Heart left ventricle (tissue), 16 donors: ENCODE data around the gene RRAS. TPM values are rescaled to one million over a fixed set of nuclear protein-coding genes. Genes with fewer than 3 reads are reported as not detected.

Experiments
- ATAC-seq, 4 donors: fragments of 200-7000 bp; cut with Tn5 transposase; one replicate each; pipeline ENCODE4 v1.9.1; 2020 to 2022; ENCODE audit warnings: moderate library complexity in 4 of 4, mild to moderate bottlenecking in 3 of 4, moderate number of reproducible peaks in 1 of 4
- DNase-seq, 5 donors: peaks; one replicate each; pipeline ENCODE4 v3.0.0-alpha.2; 2020
- H3K27ac ChIP-seq, 12 donors: fragments of 200-600 bp; sonication (generic) in 4 of 12; one replicate each; pipeline versions ENCODE4 v1.5.0 to v1.8.0; 2016 to 2022; ENCODE audit warnings: mild to moderate bottlenecking in 2 of 12
- H3K27me3 ChIP-seq, 9 donors: fragments of 200-600 bp; sonication (generic) in 2 of 9; one replicate each; pipeline versions ENCODE4 v1.5.1 to v1.8.0; 2016 to 2022; ENCODE audit warnings: mild to moderate bottlenecking in 3 of 9
- H3K36me3 ChIP-seq, 9 donors: fragments of 200-600 bp; sonication (generic) in 2 of 9; one replicate each; pipeline versions ENCODE4 v1.5.0 to v1.8.0; 2018 to 2022; ENCODE audit warnings: mild to moderate bottlenecking in 2 of 9
- H3K4me1 ChIP-seq, 12 donors: fragments of 200-600 bp; sonication (generic) in 4 of 12; one replicate each; pipeline versions ENCODE4 v1.5.0 to v1.8.0; 2016 to 2022; ENCODE audit warnings: mild to moderate bottlenecking in 3 of 12
- H3K4me3 ChIP-seq, 12 donors: fragments of 200-600 bp; sonication (generic) in 4 of 12; one replicate each; pipeline versions ENCODE4 v1.5.0 to v1.8.0; 2017 to 2022; ENCODE audit warnings: mild to moderate bottlenecking in 9 of 12, moderate library complexity in 4 of 12
- H3K9me3 ChIP-seq, 12 donors: fragments of 200-600 bp; sonication (generic) in 4 of 12; one replicate each; pipeline versions ENCODE4 v1.5.0 to v1.8.0; 2016 to 2022; ENCODE audit warnings: mild to moderate bottlenecking in 1 of 12
- POLR2A ChIP-seq, 2 donors: fragments of 450-650 bp; IDR thresholded peaks; one replicate each; pipeline ENCODE4 v1.6.1; 2017; ENCODE audit warnings: antibody characterized with exemption in 2 of 2, mild to moderate bottlenecking in 2 of 2, moderate library complexity in 2 of 2
- WGBS, 4 donors: extraction: QIAGEN DNeasy Blood & Tissue Kit in 2 of 4; methylation state at CpG; one replicate each; pipeline versions ENCODE4 v1.1.5 to v1.1.7; 2013 to 2018; 5-methylcytosine and 5-hydroxymethylcytosine counted together
- intact Hi-C, 10 donors: fragments of 100-400 bp; cut with DNase I; formaldehyde crosslinking; loops; one replicate each; pipeline versions ENCODE4 v1.11.1 to v1.14.2; 2022
- polyA plus RNA-seq, 2 donors: library from polyadenylated mRNA; stranded (reverse); fragments of 200-250 nt; gene quantifications; one replicate each; pipeline ENCODE4 v1.2.3, GENCODE V29; 2013
- total RNA-seq, 9 donors: library from RNA; depleted of rRNA in 2 of 9; stranded (reverse); fragments of >200 nt in 2 of 9; fragmentation: NEBNext Ultra II Directional in 3 of 9; extraction: Animal tissue kit (Norgen Biotek cat#: 25700) in 3 of 9; gene quantifications; one replicate each; pipeline versions ENCODE4 v1.1.0 to v1.2.4, GENCODE V29; 2016 to 2023
- TF ChIP-seq, protein P1 (sequence below), 12 donors: fragments of 200-600 bp; sonication (generic) in 4 of 12; IDR thresholded peaks; one replicate each; pipeline versions ENCODE4 v1.5.0 to v1.8.0; 2018 to 2022; ENCODE audit warnings: antibody characterized with exemption in 12 of 12, mild to moderate bottlenecking in 5 of 12
- donor health status: ischemic (EF 13 %, LVEDD 7.1; RV severe dilation, severe dysfunction).
- donor health status: healthy with polysubstance abuse.
- donor health status: DM: no; HTN: yes; CAD: no.
- donor health status: DM: no; HTN: no; CAD: no.
- donor health status: ischemic (EF 25% LVEDD 6.9; RV normal size, moderate dysfunction).
- donor health status: ischemic (EF 25% LVEDD 5.7; RV mildly dilated, moderate dysfunction).
- donor health status: healthy.
- donor health status: DM: yes; HTN: yes; CAD: no.
- donor health status: ischemic (EF 35%, LVEDD 5.7; RV mildly dilated, moderate dysfunction).
- donor health status: nonischemic (EF 11% LVEDD 7.7; RV severe dilation, severe dysfunction).
- donor health status: DM: yes; HTN: yes; CAD: no.
- donor health status: PGD.
- donor health status: ischemic (EF 29% LVEDD 5.4; RV normal size, mild dysfunction).
- donor health status: nonischemic (EF 23%, LVEDD 6.1; RV moderate dilation, normal function).

The RRAS gene
- total and polyA plus RNA-seq, 11 donors = 64.4 to 177 (median 112) TPM

DNA sequence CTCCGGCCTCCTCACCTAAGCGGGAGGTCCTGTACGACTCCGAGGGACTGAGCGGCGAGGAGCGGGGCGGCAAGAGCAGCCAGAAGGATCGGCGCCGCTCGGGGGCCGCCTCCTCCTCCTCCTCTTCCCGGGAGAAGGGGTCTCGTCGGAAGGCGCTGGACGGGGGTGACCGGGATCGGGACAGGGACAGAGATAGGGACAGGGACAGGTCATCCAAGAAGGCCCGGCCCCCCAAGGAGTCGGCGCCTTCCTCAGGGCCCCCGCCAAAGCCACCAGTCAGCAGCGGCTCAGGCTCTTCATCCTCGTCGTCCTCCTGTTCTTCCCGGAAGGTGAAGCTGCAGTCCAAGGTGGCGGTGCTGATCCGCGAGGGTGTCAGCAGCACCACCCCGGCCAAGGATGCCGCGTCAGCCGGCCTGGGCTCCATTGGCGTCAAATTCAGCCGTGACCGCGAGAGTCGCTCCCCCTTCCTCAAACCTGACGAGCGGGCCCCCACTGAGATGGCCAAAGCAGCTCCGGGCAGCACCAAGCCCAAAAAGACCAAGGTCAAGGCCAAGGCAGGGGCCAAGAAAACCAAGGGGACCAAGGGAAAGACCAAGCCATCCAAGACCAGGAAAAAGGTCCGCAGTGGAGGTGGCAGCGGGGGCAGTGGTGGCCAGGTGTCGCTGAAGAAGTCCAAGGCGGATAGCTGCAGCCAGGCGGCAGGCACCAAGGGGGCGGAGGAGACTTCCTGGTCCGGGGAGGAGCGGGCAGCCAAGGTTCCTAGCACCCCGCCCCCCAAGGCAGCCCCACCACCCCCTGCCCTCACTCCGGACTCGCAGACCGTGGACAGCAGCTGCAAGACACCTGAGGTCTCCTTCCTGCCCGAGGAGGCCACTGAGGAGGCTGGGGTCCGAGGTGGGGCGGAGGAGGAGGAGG lies 12.9 kb upstream of the RRAS start:
- Histone ChIP-seq H3K27me3 (no peaks in the 10 kb centered on the region), H3K4me1 (no peaks in the 10 kb centered on the region), H3K9me3 (no peaks in the 10 kb centered on the region), H3K27ac (no peak overlapping the region), H3K36me3 (peaks cover 0 to 94% (median 88%) of the 10 kb centered on the region in 9 donors), H3K4me3 (no peak overlapping the region)
- intact Hi-C loops = no loop called here
- 94 to 95% (median 95%) methylated on average over 43 to 58 of the region's 58 CpGs for WGBS, 4 donors
- DNase-seq (no peak), ATAC-seq (no peak)
- TF ChIP-seq, protein P1, sequence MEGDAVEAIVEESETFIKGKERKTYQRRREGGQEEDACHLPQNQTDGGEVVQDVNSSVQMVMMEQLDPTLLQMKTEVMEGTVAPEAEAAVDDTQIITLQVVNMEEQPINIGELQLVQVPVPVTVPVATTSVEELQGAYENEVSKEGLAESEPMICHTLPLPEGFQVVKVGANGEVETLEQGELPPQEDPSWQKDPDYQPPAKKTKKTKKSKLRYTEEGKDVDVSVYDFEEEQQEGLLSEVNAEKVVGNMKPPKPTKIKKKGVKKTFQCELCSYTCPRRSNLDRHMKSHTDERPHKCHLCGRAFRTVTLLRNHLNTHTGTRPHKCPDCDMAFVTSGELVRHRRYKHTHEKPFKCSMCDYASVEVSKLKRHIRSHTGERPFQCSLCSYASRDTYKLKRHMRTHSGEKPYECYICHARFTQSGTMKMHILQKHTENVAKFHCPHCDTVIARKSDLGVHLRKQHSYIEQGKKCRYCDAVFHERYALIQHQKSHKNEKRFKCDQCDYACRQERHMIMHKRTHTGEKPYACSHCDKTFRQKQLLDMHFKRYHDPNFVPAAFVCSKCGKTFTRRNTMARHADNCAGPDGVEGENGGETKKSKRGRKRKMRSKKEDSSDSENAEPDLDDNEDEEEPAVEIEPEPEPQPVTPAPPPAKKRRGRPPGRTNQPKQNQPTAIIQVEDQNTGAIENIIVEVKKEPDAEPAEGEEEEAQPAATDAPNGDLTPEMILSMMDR (IDR thresholded peaks at IDR 0.05) = no peak
- no peak for TF ChIP-seq POLR2A (IDR thresholded peaks at IDR 0.05)

DNA sequence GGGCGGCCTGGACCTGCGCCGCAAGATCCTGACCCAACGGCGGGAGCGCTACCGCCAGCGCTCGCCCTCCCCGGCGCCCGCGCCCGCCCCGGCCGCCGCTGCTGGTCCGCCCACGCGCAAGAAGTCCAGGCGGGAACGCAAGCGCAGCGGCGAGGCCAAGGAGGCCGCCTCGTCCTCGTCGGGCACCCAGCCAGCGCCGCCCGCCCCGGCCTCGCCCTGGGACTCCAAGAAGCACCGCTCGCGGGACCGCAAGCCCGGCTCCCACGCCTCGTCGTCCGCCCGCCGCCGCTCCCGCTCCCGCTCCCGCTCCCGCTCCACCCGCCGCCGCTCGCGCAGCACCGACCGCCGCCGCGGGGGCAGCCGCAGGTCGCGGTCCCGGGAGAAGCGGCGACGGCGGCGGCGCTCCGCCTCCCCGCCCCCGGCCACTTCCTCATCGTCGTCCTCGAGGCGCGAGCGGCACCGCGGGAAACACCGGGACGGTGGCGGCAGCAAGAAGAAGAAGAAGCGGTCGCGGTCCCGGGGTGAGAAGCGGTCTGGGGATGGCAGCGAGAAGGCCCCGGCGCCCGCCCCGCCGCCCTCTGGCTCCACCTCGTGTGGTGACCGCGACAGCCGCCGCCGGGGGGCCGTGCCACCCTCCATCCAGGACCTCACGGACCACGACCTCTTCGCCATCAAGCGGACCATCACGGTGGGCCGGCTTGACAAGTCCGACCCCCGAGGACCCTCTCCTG lies 12.0 kb upstream of the RRAS start:
- 95 to 97% (median 96%) methylated on average over 89 to 110 of the region's 110 CpGs for WGBS, 4 donors
- H3K4me3 ChIP-seq = no peak overlapping the region
- no peak overlapping the region for H3K27ac ChIP-seq
- ATAC-seq = no peak
- TF ChIP-seq, protein P1 (IDR thresholded peaks at IDR 0.05) = no peak
- TF ChIP-seq POLR2A (IDR thresholded peaks at IDR 0.05) = no peak
- no peak for DNase-seq
- intact Hi-C loops = no loop called here
- H3K36me3 ChIP-seq = peaks cover 0 to 94% (median 88%) of the 10 kb centered on the region in 9 donors
- no peaks in the 10 kb centered on the region for H3K4me1 ChIP-seq
- no peaks in the 10 kb centered on the region for H3K9me3 ChIP-seq
- no peaks in the 10 kb centered on the region for H3K27me3 ChIP-seq

DNA sequence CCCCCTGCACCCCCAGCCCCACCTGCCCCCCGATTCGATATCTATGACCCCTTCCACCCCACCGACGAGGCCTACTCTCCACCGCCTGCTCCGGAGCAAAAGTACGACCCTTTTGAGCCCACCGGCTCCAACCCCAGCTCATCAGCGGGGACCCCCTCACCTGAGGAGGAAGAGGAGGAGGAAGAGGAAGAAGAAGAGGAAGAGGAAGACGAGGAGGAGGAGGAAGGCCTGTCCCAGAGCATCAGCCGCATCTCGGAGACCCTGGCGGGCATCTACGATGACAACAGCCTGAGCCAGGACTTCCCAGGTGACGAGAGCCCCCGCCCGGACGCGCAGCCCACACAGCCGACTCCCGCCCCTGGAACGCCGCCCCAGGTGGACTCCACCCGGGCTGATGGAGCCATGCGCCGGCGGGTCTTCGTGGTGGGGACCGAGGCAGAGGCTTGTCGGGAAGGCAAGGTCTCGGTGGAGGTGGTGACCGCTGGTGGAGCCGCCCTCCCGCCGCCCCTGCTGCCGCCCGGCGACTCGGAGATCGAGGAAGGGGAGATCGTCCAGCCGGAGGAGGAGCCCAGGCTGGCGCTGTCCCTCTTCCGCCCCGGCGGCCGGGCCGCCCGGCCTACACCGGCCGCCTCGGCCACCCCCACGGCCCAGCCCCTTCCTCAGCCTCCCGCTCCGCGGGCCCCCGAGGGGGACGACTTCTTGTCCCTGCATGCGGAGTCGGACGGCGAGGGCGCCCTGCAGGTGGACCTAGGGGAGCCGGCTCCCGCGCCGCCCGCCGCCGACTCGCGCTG lies 11.3 kb upstream of the RRAS start:
- no peaks in the 10 kb centered on the region for H3K9me3 ChIP-seq
- WGBS, 4 donors = 93 to 96% (median 95%) methylated on average over 25 to 72 of the region's 72 CpGs
- H3K27me3 ChIP-seq = no peaks in the 10 kb centered on the region
- H3K4me1 ChIP-seq = no peaks in the 10 kb centered on the region
- H3K27ac ChIP-seq = no peak overlapping the region
- ATAC-seq (no peak), DNase-seq (no peak)
- no peak overlapping the region for H3K4me3 ChIP-seq
- peaks cover 0 to 94% (median 88%) of the 10 kb centered on the region in 9 donors for H3K36me3 ChIP-seq
- intact Hi-C loops = no loop called here
- TF ChIP-seq, protein P1 (IDR thresholded peaks at IDR 0.05) = no peak
- no peak for TF ChIP-seq POLR2A (IDR thresholded peaks at IDR 0.05)
